Stimulated activated CD8-positive, alpha-beta memory T cell treated with anti-CD3 and anti-CD28 coated beads, Interleukin-15, amount 100 ng/mL, for 48 hours (primary cell): Measurements from ENCODE around the gene LGALS7B.
"Not testable (repeated sequence)": the region's sequence is repeated elsewhere in the genome, so short reads cannot be mapped to it uniquely, and the experiment has no call there.

ENCODE experiments used
- DNase-seq, 2 donors: peaks; one replicate each; pipeline ENCODE4 v3.0.0-alpha.2; 2020; ENCODE audit warnings: low read depth in 2 of 2

LGALS7B gene

GRCh38 chr19:38821230-38821825, 32.3 kb downstream of the LGALS7B start:
- not testable (repeated sequence) for DNase-seq

- not testable (repeated sequence) for DNase-seq
Observed at GRCh38 chr19:38825936-38826335, 36.9 kb downstream of the LGALS7B start.

- DNase-seq: no peak
Observed at GRCh38 chr19:38826856-38827551, 38.0 kb downstream of the LGALS7B start.

GRCh38 chr19:38829203-38829602, 40.2 kb downstream of the LGALS7B start:
- not testable (repeated sequence) for DNase-seq

- DNase-seq: no peak
Observed at GRCh38 chr19:38830039-38830733, 41.2 kb downstream of the LGALS7B start.

DNA sequence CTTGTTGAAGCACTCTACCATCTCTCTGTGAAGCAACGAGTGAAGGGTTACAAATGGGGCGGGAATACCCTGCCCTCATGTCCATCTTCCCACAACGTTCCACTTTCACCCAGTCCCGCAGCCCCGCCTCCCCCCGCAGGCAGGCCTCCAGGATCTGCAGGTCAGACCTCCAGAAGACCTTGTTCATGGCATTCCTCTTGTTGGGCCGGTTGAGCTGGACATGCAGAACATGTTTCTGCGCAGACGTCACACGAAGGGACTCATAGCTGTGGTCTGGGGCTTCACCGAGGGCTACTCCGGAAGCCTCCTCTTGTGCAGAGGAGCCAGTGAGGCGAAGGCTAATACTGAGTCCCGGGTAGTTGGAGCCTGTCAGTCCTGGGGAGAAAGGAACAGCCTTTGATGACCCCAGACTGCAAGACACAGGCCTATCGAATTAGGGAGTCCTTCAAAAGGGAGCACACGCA, 42.2 kb downstream of the LGALS7B start:
- DNase-seq: peak in 1 of 2 donors; percentile 16

GRCh38 chr19:38833092-38833425, 44.1 kb downstream of the LGALS7B start:
- DNase-seq: no peak

DNA sequence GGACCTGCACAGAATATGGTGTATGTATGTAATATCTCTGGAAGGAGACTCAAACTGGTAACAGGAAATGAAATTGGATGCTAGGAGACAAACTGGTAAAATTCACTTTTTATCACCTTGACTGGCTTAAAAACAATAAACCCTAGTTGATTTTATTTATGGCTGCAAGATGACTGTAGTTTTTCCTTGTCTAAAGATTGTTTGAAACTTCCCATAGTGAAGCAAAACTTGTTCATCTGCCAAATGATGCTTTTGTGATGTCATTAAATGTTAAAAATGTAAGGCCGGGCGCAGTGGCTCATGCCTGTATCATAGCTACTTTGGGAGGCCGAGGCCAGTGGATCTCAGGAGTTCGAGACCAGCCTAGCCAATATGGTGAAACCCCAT, 45.1 kb downstream of the LGALS7B start:
- DNase-seq: no peak

DNA sequence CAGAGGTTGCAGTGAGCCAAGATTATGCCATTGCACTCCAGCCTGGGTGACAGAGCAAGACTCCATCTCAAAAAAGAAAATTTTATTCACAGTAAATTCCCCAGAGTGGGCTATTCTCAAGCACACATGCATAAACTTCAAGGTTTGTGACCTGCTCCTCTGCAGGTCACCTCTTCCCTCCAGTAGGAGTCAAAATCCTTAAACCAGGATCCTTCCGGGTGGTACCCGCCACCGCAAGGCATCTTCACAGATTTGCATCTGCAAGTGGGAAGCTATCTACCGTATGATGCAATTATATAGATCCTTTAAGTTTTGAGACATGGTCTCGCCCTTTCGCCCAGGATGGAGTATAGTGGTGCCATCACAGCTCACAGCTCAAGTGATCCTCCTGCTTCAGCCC, 45.6 kb downstream of the LGALS7B start:
- no peak for DNase-seq

DNA sequence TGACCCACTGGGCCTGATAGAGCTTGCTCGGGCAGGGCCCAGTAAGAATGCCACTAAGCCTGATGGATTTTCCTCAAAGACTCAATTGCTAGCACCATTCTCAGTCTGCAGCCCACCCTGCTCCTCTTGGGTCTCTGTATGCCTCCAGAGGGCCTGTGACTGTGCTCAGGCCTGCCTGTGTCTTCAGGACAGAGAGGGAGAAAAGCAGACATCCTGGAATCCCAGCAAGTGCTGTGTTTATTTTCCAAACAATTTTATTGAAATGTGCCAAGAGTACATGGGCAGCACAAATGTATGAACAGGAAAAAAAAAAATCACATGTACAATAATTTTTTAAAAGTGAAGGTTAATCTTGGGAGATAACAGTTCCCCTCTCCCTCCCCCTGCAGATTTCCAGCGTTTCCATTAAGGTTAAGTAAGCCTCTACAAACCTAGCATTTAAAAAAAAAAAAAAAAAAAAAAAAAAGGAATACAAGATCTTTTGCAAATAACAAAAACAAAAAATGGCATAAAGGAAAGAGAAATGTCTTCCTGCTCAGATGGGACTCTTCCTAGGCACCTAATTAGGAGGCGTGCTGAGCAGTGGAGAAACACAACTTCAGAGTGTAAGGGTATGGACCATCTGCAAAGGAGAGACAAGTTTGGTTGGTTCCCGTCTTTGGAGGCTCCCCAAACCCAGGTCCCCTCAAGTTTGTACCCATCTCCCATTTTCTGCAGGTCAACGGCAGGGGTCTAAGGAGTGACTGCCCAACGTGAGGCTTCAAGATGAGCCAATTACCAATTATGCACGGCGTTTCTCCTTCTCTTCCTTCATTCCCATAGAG, 47.4 kb downstream of the LGALS7B start:
- no peak for DNase-seq

DNA sequence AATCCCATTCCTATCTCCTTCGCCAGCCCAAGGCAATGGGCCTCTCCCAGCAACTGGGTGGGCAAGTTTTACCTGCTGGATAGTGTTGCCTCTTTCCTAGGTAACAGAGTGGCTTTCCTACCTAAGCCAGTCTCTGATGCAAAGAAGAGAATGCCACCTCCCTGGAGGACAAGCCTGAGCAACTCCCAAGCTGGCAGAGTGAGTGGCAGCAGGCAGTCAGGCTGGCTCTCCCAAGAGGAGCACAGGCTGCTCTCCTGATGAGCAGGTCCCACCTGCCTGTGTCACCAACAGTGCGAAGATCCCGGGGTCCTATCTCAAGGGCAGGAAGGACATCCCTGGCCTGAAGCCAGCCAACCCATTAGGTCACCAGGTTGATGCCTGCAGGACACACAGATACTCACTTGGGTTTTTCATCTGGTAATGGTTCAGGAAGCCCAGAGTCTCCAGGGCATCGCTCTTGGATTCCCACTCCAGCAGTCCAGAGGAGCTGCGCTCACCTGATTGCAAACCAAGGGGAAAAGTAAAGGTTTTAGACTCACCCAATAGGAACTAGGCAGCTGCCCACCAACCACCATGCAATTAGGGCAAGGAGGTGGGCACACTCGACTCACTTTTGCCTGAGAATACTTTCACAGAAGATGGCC, 48.1 kb downstream of the LGALS7B start:
- DNase-seq: no peak

GRCh38 chr19:38837656-38838121, 48.7 kb downstream of the LGALS7B start:
- no peak for DNase-seq

DNA sequence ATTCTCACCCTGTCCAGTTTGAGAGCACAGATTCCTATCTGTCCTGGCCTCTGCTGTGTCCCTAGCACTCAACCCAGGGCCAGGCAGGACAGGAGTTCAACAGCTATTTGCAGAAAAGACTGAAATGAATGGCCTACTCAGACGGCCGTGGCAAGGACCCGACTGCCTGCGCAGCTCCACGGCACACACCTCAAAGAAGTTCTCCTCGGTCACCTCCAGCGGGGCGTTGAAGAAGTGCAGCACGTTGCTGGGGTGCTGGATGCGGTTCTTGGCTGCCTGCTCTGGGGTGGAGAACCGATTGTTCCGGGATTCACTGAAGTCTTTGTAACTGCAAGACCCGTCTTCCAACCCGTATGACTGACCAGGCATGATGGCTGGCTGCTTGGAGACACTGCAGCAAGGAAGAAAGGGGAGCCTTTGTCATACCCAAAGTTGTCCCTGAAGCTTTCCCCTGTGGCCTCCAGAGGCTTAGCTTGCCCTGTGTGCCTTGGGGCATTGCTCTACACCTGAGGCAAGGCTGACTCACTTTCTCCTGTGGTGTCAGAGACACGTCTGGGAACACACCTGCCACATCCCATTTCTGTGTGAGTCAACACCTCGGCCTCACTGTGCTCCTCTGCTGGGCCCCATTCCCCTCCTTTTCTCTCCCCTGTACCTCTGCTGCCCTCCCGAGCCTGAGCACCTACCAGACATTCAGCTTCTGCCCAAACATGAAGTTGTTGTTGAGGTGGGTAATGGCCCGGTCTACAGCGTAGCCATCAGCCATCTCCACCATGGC, 49.4 kb downstream of the LGALS7B start:
- DNase-seq: peak; percentile 52 to 59

GRCh38 chr19:38838986-38839761, 50.2 kb downstream of the LGALS7B start:
- no peak for DNase-seq

- DNase-seq: no peak
Observed at GRCh38 chr19:38839816-38840582, 51.0 kb downstream of the LGALS7B start.

DNA sequence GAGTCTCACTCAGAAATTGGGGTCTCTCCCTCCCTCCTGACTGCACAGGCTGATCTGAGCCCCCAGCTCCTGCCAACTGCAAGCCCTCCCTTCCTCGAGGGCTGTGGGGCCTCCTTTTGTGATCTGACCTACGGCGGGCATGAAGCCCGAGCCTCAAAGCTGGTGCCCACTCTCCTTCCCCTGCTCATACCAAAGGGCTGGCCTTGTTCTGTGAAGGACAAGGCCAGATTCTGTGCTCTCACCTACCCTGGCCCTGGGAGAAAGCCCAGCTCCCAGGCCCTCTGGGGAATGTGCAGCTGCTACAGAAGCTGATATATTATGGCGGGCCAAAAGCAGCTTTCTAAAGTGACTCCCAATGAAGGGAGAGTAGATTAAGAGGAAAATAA, 51.6 kb downstream of the LGALS7B start:
- DNase-seq: no peak
